Progenitor cell of endocrine pancreas (in vitro differentiated cells): Measurements from ENCODE around the gene RAPGEF3. TPM values are rescaled to one million over a fixed set of nuclear protein-coding genes. Genes with fewer than 3 reads are reported as not detected.

ENCODE experiments used
- DNase-seq: peaks from one replicate; pipeline ENCODE4 v3.0.0; 2021; ENCODE audit warnings: low spot score; ENCODE audit not compliant: unreplicated experiment
- H3K27ac Mint-ChIP-seq: 2 replicates; pipeline ENCODE4 v1.8.0; 2021; ENCODE audit warnings: mild to moderate bottlenecking, moderate library complexity, mixed read lengths
- H3K27me3 Mint-ChIP-seq: 2 replicates; pipeline ENCODE4 v1.8.0; 2021; ENCODE audit warnings: mixed read lengths
- H3K36me3 Mint-ChIP-seq: 2 replicates; pipeline ENCODE4 v1.8.0; 2022; ENCODE audit warnings: mixed read lengths; ENCODE audit not compliant: insufficient read depth
- H3K4me1 Mint-ChIP-seq: 2 replicates; pipeline ENCODE4 v1.8.0; 2021; ENCODE audit warnings: low read depth, mixed read lengths
- H3K4me3 Mint-ChIP-seq: 2 replicates; pipeline ENCODE4 v1.8.0; 2021; ENCODE audit warnings: low read depth, mild to moderate bottlenecking, moderate library complexity, mixed read lengths
- H3K9me3 Mint-ChIP-seq: 2 replicates; pipeline ENCODE4 v1.8.0; 2021; ENCODE audit warnings: low read depth, mixed read lengths
- total RNA-seq: library from RNA; stranded (reverse); gene quantifications from 2 replicates; pipeline ENCODE4 v1.2.1, GENCODE V29; 2021
- TF ChIP-seq, protein P1 (sequence below): fragments of 200-600 bp; sonication (generic); IDR thresholded peaks from one replicate; pipeline ENCODE4 v1.5.0; 2021; ENCODE audit warnings: antibody characterized with exemption, mild to moderate bottlenecking; ENCODE audit not compliant: unreplicated experiment

The RAPGEF3 gene
- total RNA-seq, 1 donor from 2014 or later: 1.7 TPM

DNA sequence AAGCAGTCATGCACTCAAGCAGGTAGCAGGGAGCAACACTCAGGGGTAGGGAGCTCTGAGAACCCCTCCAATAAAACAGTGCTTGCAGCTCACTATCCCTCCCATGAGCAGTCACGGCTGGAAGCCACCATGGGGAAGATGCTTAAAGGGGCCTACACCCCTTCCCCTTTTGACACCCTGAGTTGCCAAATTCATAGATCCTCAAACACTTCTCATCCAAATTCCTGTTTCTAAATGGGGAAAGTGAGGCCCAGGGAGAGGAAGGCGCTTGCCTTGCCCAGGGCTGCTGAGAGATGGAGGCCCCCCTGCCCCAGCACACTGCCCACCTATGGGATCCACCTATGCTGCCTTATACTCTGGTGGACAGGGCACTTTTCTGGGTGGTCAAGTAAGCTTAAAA, 26.2 kb downstream of the RAPGEF3 start:
- H3K9me3 Mint-ChIP-seq: no peaks in the 10 kb centered on the region
- H3K4me3 Mint-ChIP-seq: no peak overlapping the region
- DNase-seq: no peak
- no peaks in the 10 kb centered on the region for H3K36me3 Mint-ChIP-seq
- peaks cover 3% of the 10 kb centered on the region for H3K27me3 Mint-ChIP-seq
- no peak overlapping the region for H3K27ac Mint-ChIP-seq
- TF ChIP-seq, protein P1, sequence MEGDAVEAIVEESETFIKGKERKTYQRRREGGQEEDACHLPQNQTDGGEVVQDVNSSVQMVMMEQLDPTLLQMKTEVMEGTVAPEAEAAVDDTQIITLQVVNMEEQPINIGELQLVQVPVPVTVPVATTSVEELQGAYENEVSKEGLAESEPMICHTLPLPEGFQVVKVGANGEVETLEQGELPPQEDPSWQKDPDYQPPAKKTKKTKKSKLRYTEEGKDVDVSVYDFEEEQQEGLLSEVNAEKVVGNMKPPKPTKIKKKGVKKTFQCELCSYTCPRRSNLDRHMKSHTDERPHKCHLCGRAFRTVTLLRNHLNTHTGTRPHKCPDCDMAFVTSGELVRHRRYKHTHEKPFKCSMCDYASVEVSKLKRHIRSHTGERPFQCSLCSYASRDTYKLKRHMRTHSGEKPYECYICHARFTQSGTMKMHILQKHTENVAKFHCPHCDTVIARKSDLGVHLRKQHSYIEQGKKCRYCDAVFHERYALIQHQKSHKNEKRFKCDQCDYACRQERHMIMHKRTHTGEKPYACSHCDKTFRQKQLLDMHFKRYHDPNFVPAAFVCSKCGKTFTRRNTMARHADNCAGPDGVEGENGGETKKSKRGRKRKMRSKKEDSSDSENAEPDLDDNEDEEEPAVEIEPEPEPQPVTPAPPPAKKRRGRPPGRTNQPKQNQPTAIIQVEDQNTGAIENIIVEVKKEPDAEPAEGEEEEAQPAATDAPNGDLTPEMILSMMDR: no peak
- H3K4me1 Mint-ChIP-seq: peaks cover 22% of the 10 kb centered on the region

DNA sequence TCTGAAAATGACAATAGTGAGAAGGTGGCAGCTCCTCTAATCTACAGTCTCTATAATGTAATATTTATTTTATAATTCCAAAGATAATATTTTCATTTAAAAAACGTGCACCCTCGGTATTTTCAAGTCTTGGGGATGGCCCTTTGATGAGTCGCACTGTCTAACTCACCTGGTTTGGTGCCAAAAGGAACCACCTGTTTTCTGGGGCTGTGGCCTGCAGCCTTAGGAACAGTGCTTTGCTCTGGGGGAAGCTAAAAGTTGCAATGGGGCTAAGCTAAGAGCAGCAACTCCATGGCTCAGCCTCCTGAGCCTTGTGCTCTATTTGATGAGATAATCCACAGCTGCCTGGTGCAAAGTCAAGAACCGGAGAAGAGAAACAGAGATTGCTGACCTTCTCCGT, 27.0 kb downstream of the RAPGEF3 start:
- H3K9me3 Mint-ChIP-seq: no peaks in the 10 kb centered on the region
- peaks cover 3% of the 10 kb centered on the region for H3K27me3 Mint-ChIP-seq
- no peak for DNase-seq
- H3K27ac Mint-ChIP-seq: no peak overlapping the region
- TF ChIP-seq, protein P1: no peak
- H3K4me1 Mint-ChIP-seq: peaks cover 19% of the 10 kb centered on the region
- H3K4me3 Mint-ChIP-seq: no peak overlapping the region
- H3K36me3 Mint-ChIP-seq: no peaks in the 10 kb centered on the region

DNA sequence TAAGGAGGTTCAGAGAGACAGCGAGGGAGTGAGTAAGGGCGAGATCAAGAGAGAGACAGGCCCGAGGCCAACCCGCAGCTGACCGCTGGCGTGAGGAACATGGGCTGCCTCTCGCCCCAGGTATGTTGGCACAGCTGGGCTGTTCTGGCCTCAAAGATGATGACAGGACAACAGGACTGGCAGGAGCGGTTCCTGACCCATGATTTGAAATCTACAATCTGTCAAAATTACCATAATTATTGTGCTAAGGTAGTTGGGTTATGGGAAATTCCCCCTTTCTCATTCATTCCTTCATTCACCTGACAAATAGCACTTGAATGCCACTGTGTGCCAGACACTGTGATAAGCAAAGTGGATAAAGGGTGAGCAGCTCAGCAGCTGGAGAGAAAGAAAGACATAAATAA, 28.3 kb downstream of the RAPGEF3 start:
- Mint-ChIP-seq H3K27me3 (peaks cover 3% of the 10 kb centered on the region), H3K4me1 (peaks cover 19% of the 10 kb centered on the region), H3K27ac (no peak overlapping the region), H3K36me3 (no peaks in the 10 kb centered on the region), H3K9me3 (no peaks in the 10 kb centered on the region), H3K4me3 (no peak overlapping the region)
- no peak for DNase-seq
- TF ChIP-seq, protein P1: no peak

DNA sequence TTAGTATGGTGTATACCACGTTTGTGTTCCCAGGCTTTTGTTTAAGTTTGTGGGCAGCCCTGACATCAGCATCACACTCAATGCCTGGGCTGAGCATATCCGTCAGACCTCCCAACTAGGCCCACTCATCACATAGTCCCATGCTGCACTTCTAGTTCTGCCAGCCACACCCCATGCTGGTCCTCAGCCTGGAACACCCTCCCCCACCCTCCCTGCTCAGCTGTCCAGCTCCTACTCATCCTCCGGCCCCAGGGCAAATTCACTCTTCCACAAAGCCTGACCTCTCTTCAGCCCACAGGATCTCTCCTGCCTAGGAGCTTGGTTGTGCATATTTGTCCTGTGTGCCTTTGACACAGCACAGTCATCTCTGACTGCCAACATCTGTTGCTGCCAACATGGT, 29.4 kb downstream of the RAPGEF3 start:
- TF ChIP-seq, protein P1: no peak
- H3K9me3 Mint-ChIP-seq: no peaks in the 10 kb centered on the region
- DNase-seq: no peak
- no peak overlapping the region for H3K27ac Mint-ChIP-seq
- H3K4me1 Mint-ChIP-seq: peaks cover 18% of the 10 kb centered on the region
- H3K4me3 Mint-ChIP-seq: no peak overlapping the region
- peaks cover 3% of the 10 kb centered on the region for H3K27me3 Mint-ChIP-seq
- H3K36me3 Mint-ChIP-seq: no peaks in the 10 kb centered on the region

DNA sequence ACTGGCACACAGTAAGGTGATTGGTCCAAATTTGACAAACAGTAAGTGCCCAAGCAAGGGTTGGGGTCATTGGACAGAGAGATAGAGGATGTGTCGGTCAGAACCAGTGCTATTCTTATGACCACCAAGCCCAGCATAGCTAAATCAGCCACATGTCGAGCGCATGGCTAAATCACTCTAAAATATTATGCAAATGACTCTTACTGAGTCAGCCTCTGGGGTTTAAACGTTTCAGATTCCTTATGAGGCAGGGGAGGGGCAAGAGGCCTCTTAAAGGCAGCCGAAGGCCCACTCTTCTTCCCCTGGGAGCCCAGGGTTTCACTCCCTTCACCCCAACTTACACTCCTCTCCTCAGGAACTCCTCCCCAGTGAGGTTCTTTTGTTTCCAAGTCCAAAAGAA, 32.8 kb downstream of the RAPGEF3 start:
- TF ChIP-seq, protein P1: no peak
- Mint-ChIP-seq H3K36me3 (no peaks in the 10 kb centered on the region), H3K27ac (no peak overlapping the region), H3K27me3 (no peaks in the 10 kb centered on the region), H3K9me3 (no peaks in the 10 kb centered on the region), H3K4me3 (no peak overlapping the region), H3K4me1 (peaks cover 18% of the 10 kb centered on the region)
- no peak for DNase-seq
